ENCODE data around the gene CCDC190. TPM values are rescaled to one million over a fixed set of nuclear protein-coding genes. Genes with fewer than 3 reads are reported as not detected.

The CCDC190 gene
- total and polyA plus RNA-seq, 2 of the 8 experiments (the other 6 are each of a cell fraction or from before 2014, with no cell fraction given) = not detected

- Histone ChIP-seq H3K9ac (replicated peaks in 1 of 4; ENCODE audit: extremely low read depth in 1 of 4, low read depth in 3 of 4, low read length in 3 of 4) (no peak overlapping the region), H3K79me2 (ENCODE audit: control insufficient read depth in 1 of 2, insufficient read depth in 2 of 2, low read length in 2 of 2) (no peaks in the 10 kb centered on the region), H3K27me3 (replicated peaks in 1 of 4; ENCODE audit: control insufficient read depth in 3 of 4, extremely low read depth in 1 of 4, insufficient read depth in 3 of 4, low read length in 3 of 4) (no peaks in the 10 kb centered on the region), H2BK120ac (replicated peaks; ENCODE audit: low read depth, low read length) (no peak overlapping the region), H3K23ac (ENCODE audit: insufficient read length) (no peak overlapping the region), H3K4ac (replicated peaks; ENCODE audit: insufficient read length, low read depth, low read length) (no peak overlapping the region), H2BK5ac (ENCODE audit: low read depth, low read length) (no peak overlapping the region), H3K4me1 (replicated peaks in 1 of 4; ENCODE audit: control insufficient read depth in 3 of 4, insufficient read depth in 4 of 4, low read length in 3 of 4) (peaks cover 0 to 5% (median 1%) of the 10 kb centered on the region in 4 experiments; a peak in 4 of 7 replicates), H3K79me1 (ENCODE audit: low read depth, low read length) (no peaks in the 10 kb centered on the region), H2BK20ac (ENCODE audit: low read length) (no peak overlapping the region), H2AK5ac (ENCODE audit: low read depth, low read length) (no peak overlapping the region), H3K56ac (replicated peaks; ENCODE audit: insufficient read length, low read depth, low read length) (no peak overlapping the region), H3K27ac (ENCODE audit: low read depth, low read length) (no peak overlapping the region), H3K36me3 (ENCODE audit: control insufficient read depth in 2 of 4, insufficient read depth in 4 of 4, low read length in 3 of 4) (no peaks in the 10 kb centered on the region), H3K23me2 (ENCODE audit: low read depth, low read length) (peaks cover 7% of the 10 kb centered on the region), H3K4me3 (ENCODE audit: extremely low read depth in 1 of 4, insufficient read depth in 2 of 4, low read depth in 3 of 4, low read length in 4 of 4) (no peak overlapping the region), H4K91ac (replicated peaks; ENCODE audit: insufficient read length, low read length) (no peak overlapping the region), H2BK12ac (ENCODE audit: low read depth, low read length) (no peak overlapping the region), H3K9me3 (ENCODE audit: insufficient read depth in 2 of 2, low read depth in 1 of 2, low read length in 1 of 2) (no peaks in the 10 kb centered on the region), H3K18ac (ENCODE audit: extremely low read depth, low read length) (no peak overlapping the region; the same call in 1 of the 2 replicates), H3K14ac (ENCODE audit: insufficient read length) (no peak overlapping the region), H2BK15ac (ENCODE audit: low read length) (no peak overlapping the region), H3K4me2 (ENCODE audit: insufficient read depth in 1 of 2, low read depth in 2 of 2, low read length in 2 of 2) (no peak overlapping the region; a peak in 1 of 4 replicates), H2AFZ (ENCODE audit: low read length) (no peak overlapping the region), H4K20me1 (replicated peaks in 1 of 2; ENCODE audit: control insufficient read depth in 1 of 2, insufficient read depth in 2 of 2, low read length in 2 of 2) (no peaks in the 10 kb centered on the region), H4K5ac (ENCODE audit: insufficient read length, low read depth, low read length) (no peak overlapping the region), H4K8ac (ENCODE audit: extremely low read depth, insufficient read depth, low read length) (no peak overlapping the region)
- FAIRE-seq (no peak), DNase-seq (ENCODE audit: low read depth in 1 of 2, low spot score in 2 of 2) (no peak)
- 80% methylated on average over 2 of the region's 2 CpGs; no CpG with 5 or more reads in 1 of the 2 experiments for WGBS, 2 experiments (ENCODE audit: extremely low coverage in 1 of 2, insufficient coverage in 1 of 2, insufficient read length in 1 of 2, insufficient replicate concordance in 2 of 2, low coverage in 1 of 2, low lambda C conversion rate in 2 of 2, missing lambda C conversion rate in 1 of 2)
- no peak for TF ChIP-seq POU5F1 (IDR thresholded peaks at IDR 0.05; ENCODE audit: low read depth, low read length)
- no peak for TF ChIP-seq JUND (IDR thresholded peaks at IDR 0.05; ENCODE audit: low read length)
- TF ChIP-seq SIRT6 (IDR thresholded peaks at IDR 0.05; ENCODE audit: low read length) = no peak
- TF ChIP-seq RBBP5 (IDR thresholded peaks at IDR 0.05; ENCODE audit: borderline replicate concordance, low read depth, low read length) = no peak
- TF ChIP-seq CHD2 (IDR thresholded peaks at IDR 0.05; ENCODE audit: low read length) = no peak
- ChIA-PET CTCF (ENCODE audit: partially characterized antibody) (interaction anchor here (0.7 to 1.8 kb wide), 4 partner anchors 9 to 432 kb away, joined by 3 to 6 read pairs (median 4); no protein-coding TSS in a partner anchor), POLR2A (ENCODE audit: partially characterized antibody) (interaction anchor here (0.7 kb wide), 2 partner anchors 8 to 667 kb away, joined by 3 to 4 read pairs; no protein-coding TSS in a partner anchor)
Measured at GRCh38 chr1:162823771-162824525, 37.0 kb downstream of the CCDC190 start.
